Activated T-cell treated with anti-CD3 and anti-CD28 coated beads, Interleukin-2, amount 50 U/mL, for 72 hours (primary cell): ENCODE data around the gene ABCA3. TPM values are rescaled to one million over a fixed set of nuclear protein-coding genes. Genes with fewer than 3 reads are reported as not detected.
"Not testable (repeated sequence)": the region's sequence is repeated elsewhere in the genome, so short reads cannot be mapped to it uniquely, and the experiment has no call there.

ENCODE experiments used
- ATAC-seq, 2 donors: fragments of 150-1000 bp; cut with Tn5 transposase; replicated peaks in 1 of 2; 2 replicates each; pipeline ENCODE4 v1.10.0; 2021; ENCODE audit warnings: moderate library complexity in 2 of 2, mild to moderate bottlenecking in 1 of 2
- DNase-seq, 2 donors: peaks; one replicate each; pipeline ENCODE4 v3.0.0; 2021 to 2022; ENCODE audit warnings: mixed read lengths in 1 of 2
- H3K27ac Mint-ChIP-seq: one replicate; pipeline ENCODE4 v1.8.0; 2022; ENCODE audit warnings: mild to moderate bottlenecking, moderate library complexity, mixed read lengths
- H3K27me3 Mint-ChIP-seq: one replicate; pipeline ENCODE4 v1.8.0; 2022; ENCODE audit warnings: low read depth, mixed read lengths
- H3K36me3 Mint-ChIP-seq, 2 donors: one replicate each; pipeline ENCODE4 v1.8.0; 2022; ENCODE audit warnings: mixed read lengths in 2 of 2, mild to moderate bottlenecking in 1 of 2; ENCODE audit not compliant: insufficient read depth in 2 of 2
- H3K4me1 Mint-ChIP-seq: one replicate; pipeline ENCODE4 v1.8.0; 2022; ENCODE audit warnings: low read depth, mixed read lengths
- H3K4me3 Mint-ChIP-seq, 2 donors: one replicate each; pipeline ENCODE4 v1.8.0; 2022; ENCODE audit warnings: mild to moderate bottlenecking in 2 of 2, mixed read lengths in 2 of 2, moderate library complexity in 2 of 2
- H3K9me3 Mint-ChIP-seq, 2 donors: one replicate each; pipeline ENCODE4 v1.8.0; 2022; ENCODE audit warnings: mixed read lengths in 2 of 2
- total RNA-seq, 2 donors: library from RNA; stranded (reverse); gene quantifications; one replicate each; pipeline ENCODE4 v1.2.3, GENCODE V29; 2022

The ABCA3 gene
- 10 to 100 TPM; 13.7 to 14.6 TPM for total RNA-seq

DNA sequence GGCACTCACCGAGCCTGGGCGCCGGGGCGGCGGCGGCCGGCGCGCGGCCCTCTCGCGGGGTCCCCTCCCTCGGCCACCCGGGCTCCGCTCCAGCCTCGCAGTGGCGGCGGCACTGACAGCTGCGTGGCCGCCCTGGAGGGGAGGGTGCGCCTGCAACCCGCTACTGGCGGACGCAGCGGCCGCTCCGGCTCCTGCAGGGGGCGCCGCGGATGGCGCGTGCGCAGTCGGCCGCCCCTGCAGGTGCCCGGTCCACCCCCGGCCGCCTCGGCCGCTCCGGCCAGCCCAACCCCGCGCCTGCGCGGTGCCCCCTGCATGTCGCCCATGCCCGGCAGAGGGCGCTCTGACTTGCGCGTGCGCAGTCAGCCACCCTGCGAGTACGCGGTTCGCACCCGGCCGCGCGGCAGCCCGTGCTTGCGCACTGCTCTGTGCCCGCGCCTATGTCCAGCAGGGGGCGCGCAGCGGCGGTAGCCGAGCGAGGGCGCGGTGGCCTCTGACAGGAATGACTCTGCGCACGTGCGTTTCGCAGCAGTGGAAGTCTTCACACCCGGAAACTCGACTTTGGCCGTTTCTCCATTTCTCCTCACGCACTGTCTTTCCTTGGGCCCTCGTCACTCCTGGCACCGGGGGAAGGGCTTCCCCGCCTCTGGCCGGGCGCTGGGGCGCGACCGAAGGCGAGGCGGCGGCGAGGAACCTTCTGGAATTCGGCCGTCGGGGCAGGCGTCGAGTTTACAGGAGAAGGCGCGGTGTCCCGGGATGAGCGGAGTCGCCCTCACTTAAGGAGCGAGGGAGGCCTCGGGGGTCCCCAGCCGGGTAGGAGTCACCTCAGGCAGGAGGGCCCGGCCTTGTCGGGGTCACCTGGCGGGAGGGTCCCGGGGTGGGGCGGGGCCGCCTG, at the start of gene ABCA3:
ABCA3 (minus strand) TSS at position 165 of the 892 bp plus-strand sequence. CDS start 14,262 bp downstream, outside the sequence.
- H3K4me3 Mint-ChIP-seq = peak within 1 kb of the TSS; percentile 85 to 97
- H3K27ac Mint-ChIP-seq = peak within 1 kb of the TSS; percentile 83
- H3K36me3 Mint-ChIP-seq = peaks cover 0 to 5% of the 10 kb centered on the region in 2 donors
- H3K27me3 Mint-ChIP-seq = peaks cover 14% of the 10 kb centered on the region
- ATAC-seq = peak; percentile 89 to 90
- H3K4me1 Mint-ChIP-seq = peaks cover 20% of the 10 kb centered on the region
- peak; percentile 95 to 100 for DNase-seq
- H3K9me3 Mint-ChIP-seq = no peaks in the 10 kb centered on the region

DNA sequence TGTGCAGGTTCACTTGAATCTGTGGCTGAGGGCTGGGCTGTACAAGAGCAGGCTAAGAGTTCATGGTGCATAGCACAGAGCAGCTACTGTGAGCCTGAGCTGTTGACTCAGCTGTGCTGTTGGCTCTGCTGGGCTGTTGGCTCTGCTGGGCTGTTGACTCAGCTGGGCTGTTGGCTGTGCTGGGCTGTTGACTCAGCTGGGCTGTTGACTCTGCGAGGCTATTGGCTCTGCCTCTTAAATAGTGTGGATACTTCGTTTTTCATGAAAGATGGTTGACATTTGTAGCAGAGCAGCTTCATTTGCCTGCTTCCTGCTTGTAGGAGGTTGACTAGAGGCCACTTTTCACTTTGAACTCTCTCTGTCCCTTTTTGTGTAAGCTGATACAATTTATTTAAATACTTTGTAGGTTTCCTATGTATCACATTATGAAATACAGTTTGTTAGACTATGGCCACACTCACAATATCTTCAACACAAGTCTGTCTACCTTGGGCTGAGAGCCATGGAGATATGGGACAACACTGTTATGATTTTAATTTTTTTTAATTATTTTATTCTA, 48.4 kb upstream of the ABCA3 start:
- no peak for DNase-seq
- no peaks in the 10 kb centered on the region for H3K4me1 Mint-ChIP-seq
- H3K27ac Mint-ChIP-seq = no peak overlapping the region
- peaks cover 2 to 4% of the 10 kb centered on the region in 2 donors for H3K36me3 Mint-ChIP-seq
- H3K9me3 Mint-ChIP-seq = peaks cover 0 to 3% of the 10 kb centered on the region in 2 donors
- peak in 1 of 2 donors; percentile 49 for ATAC-seq
- peaks cover 7% of the 10 kb centered on the region for H3K27me3 Mint-ChIP-seq
- H3K4me3 Mint-ChIP-seq = no peak overlapping the region

DNA sequence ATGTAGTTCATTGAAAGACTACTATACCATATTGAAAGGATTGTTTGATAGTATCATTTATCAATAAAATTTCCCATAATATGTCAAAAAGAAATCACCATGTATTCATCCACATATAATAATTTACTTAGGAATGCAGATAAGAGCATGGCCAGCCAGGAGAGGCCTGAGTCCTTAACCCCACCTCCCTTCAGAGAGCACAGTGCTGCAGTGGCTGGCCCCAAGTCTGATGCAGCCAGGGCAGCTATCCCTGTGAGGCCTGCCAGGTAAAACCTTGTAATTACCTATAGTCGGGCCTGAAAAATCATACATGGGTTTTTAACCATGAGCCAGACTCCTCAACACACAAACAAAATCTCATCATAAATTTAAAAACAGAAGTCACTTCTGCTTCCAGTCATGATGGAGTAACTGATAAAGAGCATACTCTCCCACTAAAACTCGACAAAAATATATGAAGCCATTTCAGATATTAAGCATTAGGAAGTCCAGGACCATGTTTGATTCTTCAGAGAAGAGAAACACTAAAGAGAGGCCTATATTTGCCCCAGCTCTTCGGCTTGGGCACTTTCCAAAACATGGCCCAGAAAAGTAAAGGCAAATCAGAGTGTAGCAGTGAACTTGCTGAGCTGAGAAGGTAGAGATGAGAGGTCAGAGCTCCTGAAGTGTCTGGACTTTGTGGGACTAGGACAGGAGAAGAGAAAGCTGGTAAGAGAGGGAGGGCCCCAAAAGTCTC, 47.8 kb upstream of the ABCA3 start:
- DNase-seq = no peak
- ATAC-seq = no peak
- Mint-ChIP-seq H3K9me3 (peaks cover 0 to 3% of the 10 kb centered on the region in 2 donors), H3K4me3 (no peak overlapping the region), H3K4me1 (no peaks in the 10 kb centered on the region), H3K36me3 (peaks cover 2 to 4% of the 10 kb centered on the region in 2 donors), H3K27me3 (peaks cover 7% of the 10 kb centered on the region), H3K27ac (no peak overlapping the region)

DNA sequence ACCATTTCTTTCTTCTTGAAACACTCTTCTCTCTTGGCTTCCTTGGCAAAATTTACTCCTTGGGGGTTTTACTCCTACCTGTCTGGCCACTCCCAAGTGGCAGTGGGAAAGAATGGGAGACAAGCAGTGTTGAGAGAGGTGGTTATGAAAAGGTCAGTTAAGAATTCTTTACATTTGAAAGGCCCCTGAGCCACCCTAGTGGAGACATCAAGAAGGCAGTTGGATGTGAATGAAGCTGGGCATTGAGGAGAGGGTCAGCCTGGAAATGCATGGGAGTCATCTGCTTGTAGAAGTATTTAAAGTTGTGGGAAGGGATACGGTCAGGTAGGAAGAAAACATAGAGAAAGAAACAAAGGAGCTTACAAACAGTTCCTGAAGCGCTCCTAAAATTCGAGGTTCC, 46.5 kb upstream of the ABCA3 start:
- Mint-ChIP-seq H3K4me1 (no peaks in the 10 kb centered on the region), H3K36me3 (peaks cover 2 to 4% of the 10 kb centered on the region in 2 donors), H3K27me3 (peaks cover 12% of the 10 kb centered on the region), H3K27ac (no peak overlapping the region), H3K4me3 (no peak overlapping the region), H3K9me3 (peaks cover 0 to 3% of the 10 kb centered on the region in 2 donors)
- ATAC-seq (no peak), DNase-seq (no peak)

DNA sequence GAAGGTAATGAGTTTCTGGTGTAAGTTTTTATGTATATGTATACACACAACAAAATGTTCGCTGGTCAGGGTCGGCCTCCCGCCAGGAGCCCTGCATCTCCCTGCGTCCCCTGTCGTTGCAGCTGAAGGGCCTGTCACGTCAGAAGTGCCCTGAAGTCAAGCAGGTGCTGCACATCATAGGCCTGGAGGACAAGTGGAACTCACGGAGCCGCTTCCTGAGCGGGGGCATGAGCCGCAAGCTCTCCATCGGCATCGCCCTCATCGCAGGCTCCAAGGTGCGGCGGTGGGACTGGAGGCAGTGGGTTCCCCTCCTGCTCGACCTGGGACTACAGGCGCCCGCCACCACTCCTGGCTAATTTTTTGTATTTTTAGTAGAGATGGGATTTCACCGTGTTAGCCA, 45.5 kb upstream of the ABCA3 start:
- H3K9me3 Mint-ChIP-seq, DNase-seq, ATAC-seq, H3K27ac Mint-ChIP-seq, H3K4me1 Mint-ChIP-seq, H3K4me3 Mint-ChIP-seq, H3K36me3 Mint-ChIP-seq: not testable (repeated sequence)
- peaks cover 14% of the 10 kb centered on the region for H3K27me3 Mint-ChIP-seq

DNA sequence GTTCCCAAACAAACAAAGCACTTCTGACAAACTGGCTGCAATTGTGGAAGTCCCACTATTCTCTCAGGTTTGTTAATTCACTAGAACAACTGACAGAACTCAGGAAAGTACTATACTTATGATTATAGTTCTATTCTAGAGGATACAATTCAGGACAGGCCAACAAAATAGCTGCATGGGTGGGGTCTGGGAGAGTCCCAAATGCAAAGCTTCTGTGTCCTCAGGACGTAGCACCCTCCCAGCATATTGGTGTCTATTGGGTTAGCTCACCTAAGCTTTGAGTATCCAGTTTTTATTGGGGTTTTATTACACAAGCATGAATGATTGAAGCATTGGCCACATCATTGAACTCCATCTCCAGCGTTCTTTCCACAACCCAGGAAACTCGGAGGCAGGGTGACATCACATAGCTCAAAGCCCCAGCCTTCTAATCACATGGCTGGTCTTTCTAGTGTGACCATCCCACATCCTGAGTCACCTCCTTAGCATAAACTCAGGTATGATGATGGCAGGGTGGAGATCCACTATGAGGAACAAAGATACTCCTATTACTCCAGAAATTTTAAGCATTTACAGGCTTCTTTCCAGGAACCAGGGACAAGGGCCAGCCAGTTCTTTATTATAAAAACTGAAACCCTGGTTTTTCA, 44.8 kb upstream of the ABCA3 start:
- Mint-ChIP-seq H3K27me3 (peaks cover 14% of the 10 kb centered on the region), H3K27ac (no peak overlapping the region), H3K9me3 (peaks cover 0 to 3% of the 10 kb centered on the region in 2 donors), H3K4me1 (no peaks in the 10 kb centered on the region), H3K36me3 (peaks cover 2 to 4% of the 10 kb centered on the region in 2 donors), H3K4me3 (no peak overlapping the region)
- DNase-seq (no peak), ATAC-seq (no peak)

DNA sequence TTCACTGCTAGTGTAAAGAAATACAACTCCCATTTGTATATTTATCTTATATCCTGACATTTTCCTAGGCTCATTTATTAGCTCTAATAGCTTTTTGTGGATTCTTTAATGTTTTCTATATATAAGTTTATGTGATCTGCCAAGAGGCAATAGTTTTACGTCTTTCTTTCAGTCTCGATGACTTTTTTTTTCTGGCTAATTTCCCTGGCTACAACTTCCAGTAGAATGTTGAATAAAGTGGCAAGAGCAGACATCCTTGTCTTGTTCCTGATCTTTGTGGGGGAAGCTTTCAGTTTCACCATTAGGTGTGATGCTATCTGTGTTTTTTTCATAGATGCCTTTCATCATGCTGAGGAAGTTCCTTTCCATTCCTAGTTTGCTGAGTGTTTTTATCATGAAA, 43.9 kb upstream of the ABCA3 start:
- H3K27ac Mint-ChIP-seq = no peak overlapping the region
- peaks cover 14% of the 10 kb centered on the region for H3K27me3 Mint-ChIP-seq
- ATAC-seq (no peak), DNase-seq (no peak)
- H3K9me3 Mint-ChIP-seq = peaks cover 0 to 3% of the 10 kb centered on the region in 2 donors
- no peak overlapping the region for H3K4me3 Mint-ChIP-seq
- peaks cover 2 to 4% of the 10 kb centered on the region in 2 donors for H3K36me3 Mint-ChIP-seq
- H3K4me1 Mint-ChIP-seq = no peaks in the 10 kb centered on the region

DNA sequence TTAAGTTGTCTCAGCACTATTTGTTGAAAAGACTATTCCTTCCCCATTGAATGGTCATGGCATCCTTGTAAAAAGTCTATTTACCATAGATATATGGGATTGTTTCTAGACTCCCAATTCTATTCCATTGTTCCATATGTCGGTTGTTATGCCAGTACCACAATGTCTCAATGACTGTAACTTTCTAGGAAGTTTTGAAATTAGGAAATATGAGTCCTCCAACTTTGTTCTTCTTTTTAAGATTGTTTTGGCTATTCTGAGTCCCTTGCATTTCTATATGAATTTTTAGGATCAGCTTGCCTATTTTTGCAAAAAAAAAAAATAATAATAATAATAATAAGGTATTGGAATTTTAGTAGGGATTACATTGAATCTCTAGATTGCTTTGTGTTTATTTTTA, 43.0 kb upstream of the ABCA3 start:
- Mint-ChIP-seq H3K36me3 (peaks cover under 1 to 2% of the 10 kb centered on the region in 2 donors), H3K4me3 (no peak overlapping the region), H3K4me1 (no peaks in the 10 kb centered on the region), H3K27ac (no peak overlapping the region), H3K9me3 (peaks cover 0 to 2% of the 10 kb centered on the region in 2 donors), H3K27me3 (peaks cover 14% of the 10 kb centered on the region)
- ATAC-seq (no peak), DNase-seq (no peak)

DNA sequence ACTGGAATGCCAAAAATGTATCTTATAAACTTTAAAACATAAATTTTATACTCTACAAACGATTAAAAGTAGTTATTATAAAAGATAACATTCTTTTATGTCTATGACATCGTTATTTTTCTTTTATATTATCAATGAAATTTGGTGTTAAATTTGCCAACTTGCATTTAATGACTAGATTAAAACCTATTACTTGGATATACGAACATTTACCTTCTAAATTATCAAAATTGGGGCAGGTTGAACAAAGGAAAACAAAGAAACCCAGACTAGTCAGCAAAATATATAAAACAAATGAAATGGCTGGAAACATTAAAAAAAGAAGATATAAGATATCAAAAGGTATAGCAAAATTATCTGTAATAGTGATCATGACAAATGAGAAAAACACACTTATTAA, 34.1 kb upstream of the ABCA3 start:
- Mint-ChIP-seq H3K27ac (no peak overlapping the region), H3K4me1 (no peaks in the 10 kb centered on the region), H3K4me3 (no peak overlapping the region), H3K36me3 (no peaks in the 10 kb centered on the region), H3K27me3 (peaks cover 7% of the 10 kb centered on the region), H3K9me3 (no peaks in the 10 kb centered on the region)
- DNase-seq = no peak
- ATAC-seq = no peak

DNA sequence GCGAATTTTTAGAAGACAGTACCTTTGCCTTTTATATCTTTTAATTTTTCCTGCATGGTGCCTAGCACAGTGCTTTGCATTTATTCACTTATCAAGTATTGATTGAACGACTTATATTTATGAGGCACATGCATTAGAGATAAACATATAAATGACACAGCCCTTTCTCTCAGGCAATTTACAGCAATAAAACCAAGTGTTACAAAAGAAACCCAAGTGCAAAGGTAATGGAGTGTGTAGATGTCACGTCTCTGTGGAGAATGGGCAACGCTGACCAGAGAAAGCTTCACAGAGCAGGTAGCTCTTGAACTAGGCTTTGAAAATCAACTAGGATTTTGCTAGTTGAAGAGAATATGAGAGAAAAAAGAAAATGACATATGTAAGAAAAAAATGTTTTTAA, 32.6 kb upstream of the ABCA3 start:
- H3K4me1 Mint-ChIP-seq = no peaks in the 10 kb centered on the region
- no peaks in the 10 kb centered on the region for H3K36me3 Mint-ChIP-seq
- H3K27me3 Mint-ChIP-seq = peaks cover 11% of the 10 kb centered on the region
- no peak overlapping the region for H3K27ac Mint-ChIP-seq
- DNase-seq (no peak), ATAC-seq (no peak)
- H3K9me3 Mint-ChIP-seq = no peaks in the 10 kb centered on the region
- no peak overlapping the region for H3K4me3 Mint-ChIP-seq

DNA sequence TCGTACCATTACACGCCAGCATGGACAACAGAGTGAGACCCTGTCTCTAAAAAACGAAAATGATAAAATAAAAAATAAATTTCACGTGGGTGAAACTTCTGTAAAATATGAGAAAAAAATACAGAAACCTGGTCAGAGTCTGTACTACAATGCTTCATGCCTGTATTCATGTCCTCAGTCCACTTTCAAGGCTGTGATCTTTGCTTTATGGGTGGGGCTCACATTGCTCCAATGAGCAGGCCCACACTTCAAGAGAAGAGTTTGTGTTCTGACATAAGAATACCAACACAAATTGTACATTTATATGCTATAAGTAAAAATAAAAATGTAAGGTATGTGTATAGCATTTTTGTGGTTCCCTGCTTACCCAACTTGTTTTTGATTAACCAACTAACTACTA, 32.2 kb upstream of the ABCA3 start:
- DNase-seq (no peak), ATAC-seq (no peak)
- Mint-ChIP-seq H3K36me3 (no peaks in the 10 kb centered on the region), H3K4me1 (no peaks in the 10 kb centered on the region), H3K4me3 (no peak overlapping the region), H3K9me3 (no peaks in the 10 kb centered on the region), H3K27ac (no peak overlapping the region), H3K27me3 (peaks cover 15% of the 10 kb centered on the region)

DNA sequence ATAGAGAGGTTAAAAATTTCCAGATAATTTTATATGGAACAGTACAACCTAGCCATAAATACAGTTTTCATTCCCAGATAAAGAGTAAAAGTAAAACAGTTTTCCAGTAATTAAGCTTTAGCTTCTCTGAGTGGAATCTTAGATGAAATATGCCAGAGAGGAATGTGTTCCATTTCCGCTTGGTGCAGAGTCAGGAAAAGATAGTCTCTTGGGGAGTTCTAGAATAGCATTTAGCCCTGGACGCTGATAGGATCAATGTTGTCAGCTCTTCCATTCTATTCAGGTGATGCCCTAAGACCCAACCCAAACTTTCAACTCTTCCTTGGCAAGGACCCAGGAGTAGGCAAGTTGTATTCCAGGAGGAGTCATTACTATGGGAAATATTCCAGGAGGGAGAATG, 30.9 kb upstream of the ABCA3 start:
- Mint-ChIP-seq H3K27me3 (peaks cover 19% of the 10 kb centered on the region), H3K9me3 (no peaks in the 10 kb centered on the region), H3K27ac (no peak overlapping the region), H3K4me3 (no peak overlapping the region), H3K4me1 (no peaks in the 10 kb centered on the region), H3K36me3 (no peaks in the 10 kb centered on the region)
- ATAC-seq (no peak), DNase-seq (no peak)

DNA sequence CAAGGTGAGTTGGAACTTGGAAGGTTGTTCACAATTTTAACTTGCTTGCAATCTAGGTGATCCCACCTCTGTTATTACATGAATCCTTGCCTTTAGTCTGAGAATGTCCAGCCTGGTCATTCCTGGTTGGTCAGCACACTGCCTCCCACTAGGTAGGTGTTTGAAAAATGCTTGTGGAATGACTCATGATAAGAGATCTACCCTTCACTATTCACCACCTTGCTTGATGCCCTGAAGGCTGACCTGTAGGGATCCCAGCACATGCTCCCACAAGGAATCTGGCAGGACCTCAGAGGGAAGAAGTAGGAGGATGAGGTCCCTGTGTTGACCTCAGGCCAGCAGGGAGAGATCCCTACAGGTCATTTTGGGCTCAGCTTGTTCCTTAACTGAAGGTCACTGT, 30.2 kb upstream of the ABCA3 start:
- ATAC-seq (no peak), DNase-seq (no peak)
- Mint-ChIP-seq H3K36me3 (no peaks in the 10 kb centered on the region), H3K9me3 (no peaks in the 10 kb centered on the region), H3K27me3 (peaks cover 26% of the 10 kb centered on the region), H3K27ac (no peak overlapping the region), H3K4me1 (no peaks in the 10 kb centered on the region), H3K4me3 (no peak overlapping the region)
